ENCODE data around the gene TECR.

- TF ChIP-seq JUN (IDR thresholded peaks at IDR 0.05; ENCODE audit: borderline replicate concordance, insufficient read depth, insufficient read length, low read depth) (no peak), CTCF (IDR thresholded peaks at IDR 0.05; ENCODE audit: extremely low read depth in 1 of 2, insufficient read depth in 1 of 2, low read depth in 1 of 2, low read length in 2 of 2) (no peak), MAX (IDR thresholded peaks at IDR 0.05; ENCODE audit: insufficient read depth, insufficient read length) (no peak)
Observed at GRCh38 chr19:14516048-14516534, 13.3 kb upstream of the TECR start.
